ENCODE results near the gene RAB27A.

DNA sequence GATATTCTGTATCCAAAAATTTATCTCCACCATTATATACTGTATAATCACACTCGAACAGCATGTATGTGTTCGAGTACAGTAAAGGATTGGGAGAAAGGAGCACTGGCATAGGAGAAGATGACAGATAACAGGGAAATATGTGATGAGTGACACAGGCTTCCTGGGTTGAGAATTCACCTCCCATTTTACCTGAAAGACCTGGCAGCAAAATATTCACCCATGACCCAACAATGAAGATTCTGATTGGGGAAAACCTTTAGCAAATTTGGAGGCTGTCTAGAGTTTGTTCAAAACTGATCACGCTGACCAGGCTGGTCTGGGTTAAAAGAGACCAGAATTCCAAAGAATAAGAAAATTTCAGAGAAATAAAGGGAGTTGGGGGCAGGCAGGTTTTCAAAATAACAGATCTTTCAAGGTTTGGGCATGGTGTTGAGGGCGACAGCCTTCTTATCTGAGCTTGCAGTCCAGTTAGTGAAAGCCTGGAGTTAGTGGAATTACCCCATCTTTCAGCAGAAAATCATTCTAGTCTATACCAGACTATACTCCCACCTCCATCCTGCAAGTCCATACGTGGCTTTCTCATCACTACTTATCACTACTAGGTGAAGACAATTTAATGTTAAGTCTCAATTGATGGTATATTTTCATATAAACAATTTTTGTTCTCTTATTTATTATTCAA, 50.0 kb downstream of the RAB27A start:
- TF ChIP-seq POLR2AphosphoS5 (IDR thresholded peaks at IDR 0.05; ENCODE audit: low read depth, low read length) (no peak), TAF1 (IDR thresholded peaks at IDR 0.05; ENCODE audit: borderline replicate concordance, insufficient read depth, low read length) (no peak)
- TF ChIP-seq, protein P1, sequence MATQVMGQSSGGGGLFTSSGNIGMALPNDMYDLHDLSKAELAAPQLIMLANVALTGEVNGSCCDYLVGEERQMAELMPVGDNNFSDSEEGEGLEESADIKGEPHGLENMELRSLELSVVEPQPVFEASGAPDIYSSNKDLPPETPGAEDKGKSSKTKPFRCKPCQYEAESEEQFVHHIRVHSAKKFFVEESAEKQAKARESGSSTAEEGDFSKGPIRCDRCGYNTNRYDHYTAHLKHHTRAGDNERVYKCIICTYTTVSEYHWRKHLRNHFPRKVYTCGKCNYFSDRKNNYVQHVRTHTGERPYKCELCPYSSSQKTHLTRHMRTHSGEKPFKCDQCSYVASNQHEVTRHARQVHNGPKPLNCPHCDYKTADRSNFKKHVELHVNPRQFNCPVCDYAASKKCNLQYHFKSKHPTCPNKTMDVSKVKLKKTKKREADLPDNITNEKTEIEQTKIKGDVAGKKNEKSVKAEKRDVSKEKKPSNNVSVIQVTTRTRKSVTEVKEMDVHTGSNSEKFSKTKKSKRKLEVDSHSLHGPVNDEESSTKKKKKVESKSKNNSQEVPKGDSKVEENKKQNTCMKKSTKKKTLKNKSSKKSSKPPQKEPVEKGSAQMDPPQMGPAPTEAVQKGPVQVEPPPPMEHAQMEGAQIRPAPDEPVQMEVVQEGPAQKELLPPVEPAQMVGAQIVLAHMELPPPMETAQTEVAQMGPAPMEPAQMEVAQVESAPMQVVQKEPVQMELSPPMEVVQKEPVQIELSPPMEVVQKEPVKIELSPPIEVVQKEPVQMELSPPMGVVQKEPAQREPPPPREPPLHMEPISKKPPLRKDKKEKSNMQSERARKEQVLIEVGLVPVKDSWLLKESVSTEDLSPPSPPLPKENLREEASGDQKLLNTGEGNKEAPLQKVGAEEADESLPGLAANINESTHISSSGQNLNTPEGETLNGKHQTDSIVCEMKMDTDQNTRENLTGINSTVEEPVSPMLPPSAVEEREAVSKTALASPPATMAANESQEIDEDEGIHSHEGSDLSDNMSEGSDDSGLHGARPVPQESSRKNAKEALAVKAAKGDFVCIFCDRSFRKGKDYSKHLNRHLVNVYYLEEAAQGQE (IDR thresholded peaks at IDR 0.05; ENCODE audit: insufficient read depth in 1 of 2, low read depth in 2 of 2, low read length in 2 of 2), result no peak

Data from PFSK-1 (cell line).